HCT116 (cell line): ENCODE data around the gene RAB38. TPM values are rescaled to one million over a fixed set of nuclear protein-coding genes. Genes with fewer than 3 reads are reported as not detected.

Source experiments
- ATAC-seq: fragments of 200-7000 bp; cut with Tn5 transposase; 2 replicates; pipeline ENCODE4 v1.9.1; 2020; ENCODE audit warnings: mild to moderate bottlenecking, moderate library complexity
- BruUV-seq: library from RNA; stranded (reverse); fragments of 400-500 nt; replicated peaks from 2 replicates; lab custom pipeline; 2021; lab: Mats Ljungman, UMichigan
- CTCF ChIA-PET: fragments of 300-600 bp; sonication (Branson Sonifier 250); formaldehyde crosslinking; loops from one replicate; lab custom pipeline; 2021; ENCODE audit warnings: antibody characterized with exemption; lab: Charles Lee
- POLR2A ChIA-PET: fragments of 300-600, 350-600 bp; sonication (Branson Sonifier 250); formaldehyde crosslinking; loops from one replicate; lab custom pipeline; 2021; ENCODE audit warnings: antibody characterized with exemption; lab: Charles Lee
- RAD21 ChIA-PET, 2 experiments: fragments of 300-600 bp; sonication (Branson Sonifier 250); formaldehyde crosslinking; loops; one replicate each; lab custom pipeline; 2023; ENCODE audit warnings: low total read pairs in 2 of 2; ENCODE audit not compliant: uncharacterized antibody in 2 of 2, unreplicated experiment in 2 of 2, low non-redundant PET in 1 of 2; lab: Charles Lee
- DNase-seq: peaks from one replicate; pipeline ENCODE4 v3.0.0-alpha.2; 2010; ENCODE audit warnings: low read depth, low spot score
- H2AFZ ChIP-seq: fragments of 200-600 bp; shearing (Covaris generic), sonication (generic); 2 replicates; pipeline ENCODE4 v1.6.1; 2017; ENCODE audit warnings: low read depth, mixed run types, mixed read lengths, antibody characterized with exemption, low read length; ENCODE audit not compliant: poor library complexity, severe bottlenecking
- H3K27ac ChIP-seq: 2 replicates; pipeline ENCODE4 v1.5.1; 2012; ENCODE audit warnings: low read depth, low read length
- H3K27me3 ChIP-seq: fragments of 200-600 bp; sonication (generic); 2 replicates; pipeline ENCODE4 v1.6.1; 2016; ENCODE audit warnings: mixed run types, low read length, mixed read lengths; ENCODE audit not compliant: insufficient read depth
- H3K36me3 ChIP-seq, 2 experiments: fragments of 200-500 bp in 1 of 2; fragments of 200-600 bp in 1 of 2; sonication (Bioruptor generic) in 1 of 2; sonication (generic) in 1 of 2; 2 replicates each; pipeline versions ENCODE4 v1.5.1 to v1.6.1; 2014 to 2016; ENCODE audit warnings: low read length in 2 of 2, inconsistent platforms in 1 of 2, mixed read lengths in 1 of 2, mixed run types in 1 of 2; ENCODE audit not compliant: insufficient read depth in 2 of 2, control insufficient read depth in 1 of 2
- H3K4me1 ChIP-seq, 2 experiments: fragments of 200-600 bp in 1 of 2; sonication (generic) in 1 of 2; 2 replicates each; pipeline versions ENCODE4 v1.5.1 to v1.6.1; 2012 to 2017; ENCODE audit warnings: low read length in 2 of 2, inconsistent platforms in 1 of 2, mild to moderate bottlenecking in 1 of 2, mixed read lengths in 1 of 2, mixed run types in 1 of 2, moderate library complexity in 1 of 2; ENCODE audit not compliant: insufficient read depth in 2 of 2, control insufficient read depth in 1 of 2
- H3K4me2 ChIP-seq: fragments of 200-600 bp; sonication (generic); 2 replicates; pipeline ENCODE4 v1.6.1; 2017; ENCODE audit warnings: mixed run types, low read length, mixed read lengths
- H3K4me3 ChIP-seq, 2 experiments: fragments of 200-600 bp in 1 of 2; sonication (generic) in 1 of 2; replicated peaks in 1 of 2; 2 replicates each; pipeline ENCODE4 v1.5.1; 2011 to 2016; ENCODE audit warnings: low read length in 2 of 2, control low read depth in 1 of 2, low read depth in 1 of 2, mild to moderate bottlenecking in 1 of 2, mixed read lengths in 1 of 2, mixed run types in 1 of 2
- H3K79me2 ChIP-seq: fragments of 200-600 bp; sonication (generic); 2 replicates; pipeline ENCODE4 v1.6.1; 2017; ENCODE audit warnings: mild to moderate bottlenecking, mixed run types, low read length, moderate library complexity, mixed read lengths; ENCODE audit not compliant: insufficient read depth
- H3K9ac ChIP-seq: fragments of 200-600 bp; sonication (generic); 2 replicates; pipeline ENCODE4 v1.6.1; 2016; ENCODE audit warnings: low read length, mixed read lengths
- H3K9me2 ChIP-seq: fragments of 200-600 bp; sonication (generic), shearing (Covaris generic); 2 replicates; pipeline ENCODE4 v1.6.1; 2017; ENCODE audit warnings: mixed run types, mild to moderate bottlenecking, moderate library complexity; ENCODE audit not compliant: insufficient read depth
- H3K9me3 ChIP-seq, 2 experiments: fragments of 200-500 bp in 1 of 2; fragments of 200-600 bp in 1 of 2; sonication (Bioruptor generic) in 1 of 2; sonication (generic) in 1 of 2; 2 replicates each; pipeline ENCODE4 v1.6.1; 2014 to 2017; ENCODE audit warnings: low read length in 2 of 2, mixed read lengths in 2 of 2, inconsistent platforms in 1 of 2, low read depth in 1 of 2, mild to moderate bottlenecking in 1 of 2, mixed run types in 1 of 2, moderate library complexity in 1 of 2; ENCODE audit not compliant: control insufficient read depth in 1 of 2, insufficient read depth in 1 of 2
- H4K20me1 ChIP-seq: fragments of 200-600 bp; sonication (generic), shearing (Covaris generic); 2 replicates; pipeline ENCODE4 v1.6.1; 2017; ENCODE audit warnings: mixed run types, mild to moderate bottlenecking, moderate library complexity; ENCODE audit not compliant: insufficient read depth
- CBX3 ChIP-seq: IDR thresholded peaks from 2 replicates; pipeline ENCODE4 v1.6.1; 2012; ENCODE audit warnings: low read depth
- CEBPB ChIP-seq: IDR thresholded peaks from 2 replicates; pipeline ENCODE4 v1.6.1; 2012; ENCODE audit warnings: low read depth
- EGR1 ChIP-seq: IDR thresholded peaks from 2 replicates; pipeline ENCODE4 v1.6.1; 2012; ENCODE audit warnings: low read depth
- ELF1 ChIP-seq: IDR thresholded peaks from 2 replicates; pipeline ENCODE4 v1.6.1; 2012; ENCODE audit warnings: low read depth, borderline replicate concordance
- EZH2 ChIP-seq: fragments of 200-600 bp; sonication (generic); IDR thresholded peaks from 2 replicates; pipeline ENCODE4 v1.6.1; 2017; ENCODE audit warnings: antibody characterized with exemption, mixed run types
- EZH2phosphoT487 ChIP-seq: fragments of 200-600 bp; IDR thresholded peaks from 2 replicates; pipeline ENCODE4 v1.6.1; 2018; ENCODE audit warnings: antibody characterized with exemption, borderline replicate concordance
- FOSL1 ChIP-seq: IDR thresholded peaks from 2 replicates; pipeline ENCODE4 v1.6.1; 2012; ENCODE audit warnings: low read depth
- MAX ChIP-seq: IDR thresholded peaks from 2 replicates; pipeline ENCODE4 v1.6.1; 2012
- POLR2AphosphoS5 ChIP-seq: IDR thresholded peaks from 2 replicates; pipeline ENCODE4 v1.6.1; 2011; ENCODE audit warnings: mild to moderate bottlenecking, low read depth, low read length, moderate library complexity
- SIN3A ChIP-seq: IDR thresholded peaks from 2 replicates; pipeline ENCODE4 v1.6.1; 2012; ENCODE audit warnings: low read depth
- SRF ChIP-seq: IDR thresholded peaks from 2 replicates; pipeline ENCODE4 v1.6.1; 2012; ENCODE audit warnings: low read depth
- ZNF274 ChIP-seq: fragments of 200-500 bp; sonication (Bioruptor generic); IDR thresholded peaks from 2 replicates; pipeline ENCODE4 v1.6.1; 2014; ENCODE audit warnings: mild to moderate bottlenecking, low read depth, low read length, inconsistent platforms
- intact Hi-C: fragments of 100-400 bp; cut with micrococcal nuclease; formaldehyde crosslinking; loops from 2 replicates; pipeline ENCODE4 v1.10.0; 2022
- total RNA-seq: library from RNA; stranded (reverse); gene quantifications from one replicate; pipeline ENCODE4 v1.2.1, GENCODE V29; 2021; ENCODE audit not compliant: unreplicated experiment

The RAB38 gene
- total RNA-seq, 1 experiment from 2014 or later: 15.1 TPM

- Histone ChIP-seq H3K4me2 (peak overlapping the region; percentile 97), H3K36me3 (no peaks in the 10 kb centered on the region), H3K9me2 (no peaks in the 10 kb centered on the region), H3K9ac (peak overlapping the region; percentile 57), H3K9me3 (no peaks in the 10 kb centered on the region)
- TF ChIP-seq POLR2AphosphoS5 (peak; percentile 57), CBX3 (no peak)
- TF ChIP-seq, all 23 proteins: peak for 1
- TSS peak; percentile 82 for BruUV-seq
- CTCF ChIA-PET: interaction anchor here (1.3 kb wide), 1 partner anchor 369 kb away, joined by 5 read pairs; no protein-coding TSS in a partner anchor
- ATAC-seq: peak; percentile 50
- Histone ChIP-seq H4K20me1 (no peaks in the 10 kb centered on the region), H3K27ac (no peak overlapping the region), H3K79me2 (no peaks in the 10 kb centered on the region), H3K4me3 (peak overlapping the region; percentile 64 to 73), H3K4me1 (peaks cover 0 to 33% of the 10 kb centered on the region in 2 experiments; a peak in 3 of 4 replicates), H3K27me3 (no peaks in the 10 kb centered on the region), H2AFZ (peak overlapping the region; percentile 99)
- POLR2A ChIA-PET: no interaction called here
- intact Hi-C loops: no loop called here
- DNase-seq: no peak
- RAD21 ChIA-PET: no interaction called here
Measured at GRCh38 chr11:88175569-88176075, 379 bp upstream of the RAB38 start.

- no peaks in the 10 kb centered on the region for H3K79me2 ChIP-seq
- H3K4me3 ChIP-seq: peak overlapping the region; percentile 64 to 73; a peak in 2 of 4 replicates
- peaks cover 0 to 27% of the 10 kb centered on the region in 2 experiments; a peak in 3 of 4 replicates for H3K4me1 ChIP-seq
- ChIA-PET RAD21 (no interaction called here), CTCF (no interaction called here), POLR2A (no interaction called here)
- H4K20me1 ChIP-seq: no peaks in the 10 kb centered on the region
- peak overlapping the region; percentile 69; the same call in 1 of the 2 replicates for H3K9ac ChIP-seq
- intact Hi-C loops: no loop called here
- peak overlapping the region; percentile 97 for H3K4me2 ChIP-seq
- H3K9me2 ChIP-seq: no peaks in the 10 kb centered on the region
- DNase-seq: no peak
- H2AFZ ChIP-seq: no peak overlapping the region
- no peak for ATAC-seq
- TSS peak; percentile 46 for BruUV-seq
- TF ChIP-seq ELF1: no peak
- no peak for TF ChIP-seq EGR1
- TF ChIP-seq EZH2: no peak
- no peak for TF ChIP-seq CBX3
- TF ChIP-seq SRF: no peak
- no peak for TF ChIP-seq EZH2phosphoT487
- no peak for TF ChIP-seq ZNF274
- no peak for TF ChIP-seq MAX
- no peak for TF ChIP-seq SIN3A
- no peak for TF ChIP-seq CEBPB
- TF ChIP-seq POLR2AphosphoS5: no peak
- no peak for TF ChIP-seq FOSL1
- no peak overlapping the region for H3K27ac ChIP-seq
- no peaks in the 10 kb centered on the region for H3K27me3 ChIP-seq
- H3K9me3 ChIP-seq: no peaks in the 10 kb centered on the region
- no peaks in the 10 kb centered on the region for H3K36me3 ChIP-seq
Measured at GRCh38 chr11:88173956-88174355, 1.3 kb downstream of the RAB38 start.
